Muscle layer of duodenum (tissue), 2 donors: ENCODE measurements around the gene PATL2.
"Not testable (repeated sequence)": the region's sequence is repeated elsewhere in the genome, so short reads cannot be mapped to it uniquely, and the experiment has no call there.

Source experiments
- H3K27ac ChIP-seq: one replicate; pipeline ENCODE4 v1.7.0; 2013; ENCODE audit warnings: mild to moderate bottlenecking, low read length
- H3K27me3 ChIP-seq: one replicate; pipeline ENCODE4 v1.7.0; 2013; ENCODE audit warnings: low read depth, mild to moderate bottlenecking, control low read depth, low read length
- H3K36me3 ChIP-seq, 2 donors: one replicate each; pipeline ENCODE4 v1.7.0; 2013; ENCODE audit warnings: low read length in 2 of 2, control low read depth in 1 of 2, mild to moderate bottlenecking in 1 of 2; ENCODE audit not compliant: insufficient read depth in 2 of 2, control insufficient read depth in 1 of 2
- H3K4me1 ChIP-seq, 2 donors: one replicate each; pipeline ENCODE4 v1.7.0; 2013; ENCODE audit warnings: low read length in 2 of 2, mild to moderate bottlenecking in 2 of 2, control low read depth in 1 of 2, moderate library complexity in 1 of 2; ENCODE audit not compliant: insufficient read depth in 2 of 2, control insufficient read depth in 1 of 2
- H3K4me3 ChIP-seq, 2 donors: one replicate each; pipeline ENCODE4 v1.7.0; 2013; ENCODE audit warnings: low read length in 2 of 2, low read depth in 1 of 2, mild to moderate bottlenecking in 1 of 2
- H3K9me3 ChIP-seq, 2 donors: one replicate each; pipeline ENCODE4 v1.7.0; 2013; ENCODE audit warnings: low read length in 2 of 2, control low read depth in 1 of 2, mild to moderate bottlenecking in 1 of 2; ENCODE audit not compliant: control insufficient read depth in 1 of 2
- donor health status: healthy.

The PATL2 gene

GRCh38 chr15:44706401-44706800 is 4.7 kb downstream of the PATL2 start:
- no peaks in the 10 kb centered on the region for H3K36me3 ChIP-seq
- H3K27me3 ChIP-seq, result no peaks in the 10 kb centered on the region
- H3K4me1 ChIP-seq, result no peaks in the 10 kb centered on the region
- H3K9me3 ChIP-seq, result no peaks in the 10 kb centered on the region
- H3K27ac ChIP-seq, result no peak overlapping the region
- H3K4me3 ChIP-seq, result no peak overlapping the region

DNA sequence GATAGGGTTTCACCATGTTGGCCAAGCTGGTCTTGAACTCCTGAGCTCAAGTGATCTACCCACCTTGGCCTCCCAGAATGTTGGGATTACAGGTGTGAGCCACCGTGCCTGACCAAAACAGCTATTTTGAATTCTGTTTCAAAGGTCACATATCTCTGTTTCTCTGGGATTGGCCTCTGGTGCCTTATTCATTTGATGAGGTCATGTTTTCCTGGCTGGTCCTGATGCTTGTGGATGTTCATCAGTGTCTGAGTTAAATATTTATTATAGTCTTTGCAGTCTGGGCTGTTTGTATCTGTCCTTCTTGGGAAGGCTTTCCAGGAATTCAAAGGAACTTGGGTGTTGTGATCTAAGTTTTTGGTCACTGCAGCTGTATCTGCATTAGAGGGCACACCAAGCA is 5.1 kb downstream of the PATL2 start:
- no peak overlapping the region for H3K4me3 ChIP-seq
- H3K27ac ChIP-seq, result no peak overlapping the region
- H3K36me3 ChIP-seq, result no peaks in the 10 kb centered on the region
- no peaks in the 10 kb centered on the region for H3K27me3 ChIP-seq
- H3K4me1 ChIP-seq, result no peaks in the 10 kb centered on the region
- no peaks in the 10 kb centered on the region for H3K9me3 ChIP-seq

GRCh38 chr15:44700676-44701075 is 10.4 kb downstream of the PATL2 start:
- not testable (repeated sequence) for H3K27me3 ChIP-seq, H3K4me3 ChIP-seq, H3K27ac ChIP-seq, H3K9me3 ChIP-seq, H3K4me1 ChIP-seq, H3K36me3 ChIP-seq

- no peaks in the 10 kb centered on the region for H3K36me3 ChIP-seq
- H3K4me1 ChIP-seq, result no peaks in the 10 kb centered on the region
- H3K27ac ChIP-seq, result no peak overlapping the region
- no peaks in the 10 kb centered on the region for H3K27me3 ChIP-seq
- no peak overlapping the region for H3K4me3 ChIP-seq
- no peaks in the 10 kb centered on the region for H3K9me3 ChIP-seq
Measured at GRCh38 chr15:44698641-44699040, 12.5 kb downstream of the PATL2 start.

DNA sequence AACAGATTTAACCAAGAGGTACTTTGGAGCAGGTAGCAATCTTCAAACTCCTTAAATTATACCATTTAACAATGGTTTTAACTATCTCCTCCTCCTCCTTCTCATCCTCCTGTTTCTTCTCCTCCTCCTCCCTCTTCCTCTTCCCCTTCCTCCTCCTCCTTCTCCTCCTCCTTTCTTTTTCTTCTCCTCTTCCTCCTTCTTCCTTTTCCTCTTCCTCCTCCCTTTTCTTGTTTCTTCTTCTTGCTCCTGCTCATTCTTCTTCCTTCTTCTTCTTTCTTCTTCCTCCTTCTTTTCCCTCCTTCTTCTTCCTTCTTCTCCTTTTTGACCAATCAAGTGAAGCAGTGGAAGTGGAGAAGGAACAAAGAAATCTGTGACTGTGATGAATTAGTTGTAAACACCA is 14.1 kb downstream of the PATL2 start:
- no peaks in the 10 kb centered on the region for H3K9me3 ChIP-seq
- no peaks in the 10 kb centered on the region for H3K36me3 ChIP-seq
- H3K27ac ChIP-seq, result no peak overlapping the region
- no peaks in the 10 kb centered on the region for H3K27me3 ChIP-seq
- no peaks in the 10 kb centered on the region for H3K4me1 ChIP-seq
- H3K4me3 ChIP-seq, result no peak overlapping the region

- Histone ChIP-seq H3K4me3 (no peak overlapping the region), H3K27ac (no peak overlapping the region), H3K9me3 (no peaks in the 10 kb centered on the region), H3K4me1 (no peaks in the 10 kb centered on the region), H3K36me3 (no peaks in the 10 kb centered on the region), H3K27me3 (no peaks in the 10 kb centered on the region)
Measured at GRCh38 chr15:44695294-44695693, 15.8 kb downstream of the PATL2 start.

- Histone ChIP-seq H3K27ac (no peak overlapping the region), H3K27me3 (no peaks in the 10 kb centered on the region), H3K9me3 (no peaks in the 10 kb centered on the region), H3K36me3 (no peaks in the 10 kb centered on the region), H3K4me1 (no peaks in the 10 kb centered on the region), H3K4me3 (no peak overlapping the region)
Measured at GRCh38 chr15:44694416-44694815, 16.7 kb downstream of the PATL2 start.

DNA sequence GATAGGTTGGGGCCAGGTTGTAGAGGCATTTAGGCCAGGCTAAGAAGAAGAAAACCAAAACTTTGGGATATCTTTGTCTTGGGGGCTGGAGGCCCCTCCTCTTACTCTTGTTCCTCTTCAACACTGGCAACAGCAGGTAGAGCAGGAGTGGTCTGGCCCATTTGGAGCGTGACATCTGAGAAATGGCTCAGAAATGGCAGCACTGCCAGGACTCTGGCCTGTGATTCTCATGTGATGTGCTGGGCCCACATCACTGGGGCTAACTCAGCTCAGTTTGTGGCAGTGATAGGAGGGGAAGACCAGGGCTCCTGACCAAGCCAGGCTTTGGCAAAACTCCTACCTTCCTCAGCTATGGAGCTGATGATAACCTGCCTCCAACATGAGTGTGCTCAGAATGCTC is 18.5 kb downstream of the PATL2 start:
- no peaks in the 10 kb centered on the region for H3K27me3 ChIP-seq
- H3K4me3 ChIP-seq, result no peak overlapping the region
- no peaks in the 10 kb centered on the region for H3K9me3 ChIP-seq
- no peaks in the 10 kb centered on the region for H3K4me1 ChIP-seq
- H3K36me3 ChIP-seq, result no peaks in the 10 kb centered on the region
- no peak overlapping the region for H3K27ac ChIP-seq

DNA sequence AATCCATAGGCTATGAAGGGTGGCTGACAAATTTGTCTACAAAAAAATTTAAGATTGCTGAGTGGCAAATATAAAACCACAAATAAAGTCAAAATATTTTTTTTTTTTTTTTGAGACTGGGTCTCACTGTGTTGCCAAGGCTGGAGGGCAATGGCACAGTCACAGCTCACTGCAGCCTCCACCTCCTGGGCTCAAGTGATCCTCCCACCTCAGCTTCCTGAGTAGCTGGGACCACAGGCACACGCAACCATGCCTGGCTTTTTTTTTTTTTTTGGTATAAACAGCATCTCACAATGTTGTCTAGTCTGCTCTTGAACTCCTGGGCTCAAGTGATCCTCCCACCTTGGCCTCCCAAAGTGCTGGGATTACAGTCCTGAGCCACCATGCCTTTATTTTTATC is 20.9 kb downstream of the PATL2 start:
- H3K4me1 ChIP-seq, H3K27me3 ChIP-seq, H3K36me3 ChIP-seq, H3K27ac ChIP-seq, H3K9me3 ChIP-seq, H3K4me3 ChIP-seq: not testable (repeated sequence)

DNA sequence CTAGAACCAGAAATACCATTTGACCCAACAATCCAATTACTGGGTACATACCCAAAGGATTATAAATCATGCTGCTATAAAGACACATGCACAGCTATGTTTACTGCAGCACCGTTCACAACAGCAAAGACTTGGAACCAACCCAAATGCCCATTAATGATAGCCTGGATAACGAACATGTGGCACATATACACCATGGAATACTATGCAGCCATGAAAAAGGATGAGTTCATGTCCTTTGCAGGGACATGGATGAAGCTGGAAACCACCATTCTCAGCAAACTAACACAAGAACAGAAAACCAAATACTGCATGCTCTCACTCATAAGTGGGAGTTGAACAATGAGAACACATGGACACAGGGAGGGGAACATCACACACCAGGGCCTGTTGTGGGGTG is 21.8 kb downstream of the PATL2 start:
- not testable (repeated sequence) for H3K9me3 ChIP-seq, H3K4me3 ChIP-seq, H3K4me1 ChIP-seq, H3K36me3 ChIP-seq, H3K27ac ChIP-seq, H3K27me3 ChIP-seq

DNA sequence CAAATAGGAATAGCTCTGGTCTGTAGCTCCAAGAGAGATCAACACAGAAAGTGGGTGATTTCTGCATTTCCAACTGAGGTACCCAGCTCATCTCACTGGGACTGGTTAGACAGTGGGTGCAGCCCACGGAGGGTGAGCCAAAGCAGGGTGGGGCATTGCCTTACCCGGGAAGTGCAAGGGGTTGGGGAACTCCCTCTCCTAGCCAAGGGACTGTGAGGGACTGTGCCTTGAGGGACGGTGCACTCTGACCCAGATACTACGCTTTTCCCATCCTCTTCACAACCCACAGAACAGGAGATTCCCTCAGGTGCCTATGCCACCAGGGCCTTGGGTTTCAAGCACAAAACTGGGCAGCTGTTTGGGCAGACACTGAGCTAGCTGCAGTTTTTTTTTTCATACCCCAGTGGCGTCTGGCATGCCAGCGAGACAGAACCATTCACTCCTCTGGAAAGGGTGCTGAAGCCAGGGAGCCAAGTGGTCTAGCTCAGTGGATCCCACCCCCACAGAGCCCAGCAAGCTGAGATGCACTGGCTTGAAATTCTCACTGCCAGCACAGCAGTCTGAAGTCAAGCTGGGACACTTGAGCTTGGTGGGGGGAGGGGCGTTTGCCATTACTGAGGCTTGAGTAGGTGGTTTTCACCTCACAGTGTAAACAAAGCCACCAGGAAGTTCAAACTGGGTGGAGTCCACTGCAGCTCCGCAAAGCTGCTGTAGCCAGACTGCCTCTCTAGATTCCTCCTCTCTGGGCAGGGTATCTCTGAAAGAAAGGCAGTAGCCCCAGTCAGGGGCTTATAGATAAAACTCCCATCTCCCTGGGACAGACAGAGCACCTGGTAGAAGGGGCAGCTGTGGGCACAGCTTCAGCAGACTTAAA is 28.1 kb downstream of the PATL2 start:
- H3K4me3 ChIP-seq, H3K27me3 ChIP-seq, H3K4me1 ChIP-seq, H3K36me3 ChIP-seq, H3K27ac ChIP-seq, H3K9me3 ChIP-seq: not testable (repeated sequence)

DNA sequence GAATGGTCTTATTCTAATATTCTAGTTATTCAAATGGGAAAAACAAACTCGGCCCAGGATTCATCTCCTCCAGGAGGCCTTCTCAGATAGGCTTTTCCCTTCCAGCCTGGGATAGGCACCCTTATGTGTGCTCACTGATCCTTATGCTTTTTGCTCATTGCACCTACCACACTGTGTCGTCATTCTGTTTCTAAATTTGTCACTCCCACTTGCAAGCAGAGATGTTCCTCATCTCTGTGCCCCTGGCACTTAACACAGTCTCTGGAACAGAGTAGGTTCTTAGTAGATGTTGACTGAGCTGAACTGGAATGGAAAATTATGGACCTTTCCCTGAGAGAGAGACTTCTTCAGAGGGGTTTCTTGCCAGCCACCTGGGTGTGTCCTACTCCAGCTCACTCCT is 28.9 kb downstream of the PATL2 start:
- no peak overlapping the region for H3K27ac ChIP-seq
- H3K27me3 ChIP-seq, result no peaks in the 10 kb centered on the region
- no peaks in the 10 kb centered on the region for H3K36me3 ChIP-seq
- no peaks in the 10 kb centered on the region for H3K4me1 ChIP-seq
- H3K4me3 ChIP-seq, result no peak overlapping the region
- H3K9me3 ChIP-seq, result no peaks in the 10 kb centered on the region
